ENCODE results near the gene VMP1.

The VMP1 gene

GRCh38 chr17:59707149-59707970 lies at the start of gene VMP1, which contains the start of gene PTRH2:
VMP1 (plus strand) TSS chr17:59707654; CDS start chr17:59731447, 23,793 bp downstream.
PTRH2 (minus strand) TSS chr17:59707430; CDS start chr17:59697978, 9,452 bp downstream.
- FAIRE-seq = no peak
- TF ChIP-seq CTCF (IDR thresholded peaks at IDR 0.05; ENCODE audit: insufficient read depth, missing control alignments) = no peak
- peak; percentile 76 for DNase-seq (ENCODE audit: insufficient read length, low spot score)

- FAIRE-seq (no peak), DNase-seq (ENCODE audit: insufficient read length, low spot score) (no peak)
- TF ChIP-seq CTCF (IDR thresholded peaks at IDR 0.05; ENCODE audit: insufficient read depth, missing control alignments) = no peak
Measured at GRCh38 chr17:59666235-59666634, 41.2 kb upstream of the VMP1 start.

- FAIRE-seq (no peak), DNase-seq (ENCODE audit: insufficient read length, low spot score) (no peak)
- no peak for TF ChIP-seq CTCF (IDR thresholded peaks at IDR 0.05; ENCODE audit: insufficient read depth, missing control alignments)
Measured at GRCh38 chr17:59668816-59669215, 38.6 kb upstream of the VMP1 start.

GRCh38 chr17:59669411-59669810 lies 38.0 kb upstream of the VMP1 start:
- TF ChIP-seq CTCF (IDR thresholded peaks at IDR 0.05; ENCODE audit: insufficient read depth, missing control alignments) = no peak
- no peak for DNase-seq (ENCODE audit: insufficient read length, low spot score)
- no peak for FAIRE-seq

- TF ChIP-seq CTCF (IDR thresholded peaks at IDR 0.05; ENCODE audit: insufficient read depth, missing control alignments) = no peak
- FAIRE-seq (no peak), DNase-seq (ENCODE audit: insufficient read length, low spot score) (no peak)
Measured at GRCh38 chr17:59669944-59670343, 37.5 kb upstream of the VMP1 start.

- FAIRE-seq = no peak
- no peak for DNase-seq (ENCODE audit: insufficient read length, low spot score)
Measured at GRCh38 chr17:59671386-59671785, 36.1 kb upstream of the VMP1 start.

More at GRCh38 chr17:59671386-59671785, 36.1 kb upstream of the VMP1 start:
- no peak for TF ChIP-seq CTCF (IDR thresholded peaks at IDR 0.05; ENCODE audit: insufficient read depth, missing control alignments)

All from D721Med (cell line).